ENCODE measurements around the gene CHAC1.

CHAC1 gene

GRCh38 chr15:40985541-40986330, 32.5 kb downstream of the CHAC1 start:
- no peak for DNase-seq (ENCODE audit: low spot score)

- no peak for DNase-seq (ENCODE audit: low spot score)
Measured at GRCh38 chr15:40986820-40987219, 33.5 kb downstream of the CHAC1 start.

- no peak for DNase-seq (ENCODE audit: low spot score)
Measured at GRCh38 chr15:40988156-40988555, 34.9 kb downstream of the CHAC1 start.

GRCh38 chr15:40990080-40990479, 36.8 kb downstream of the CHAC1 start:
- no peak for DNase-seq (ENCODE audit: low spot score)

- DNase-seq (ENCODE audit: low spot score), result no peak
Measured at GRCh38 chr15:40990789-40991188, 37.5 kb downstream of the CHAC1 start.

GRCh38 chr15:40991355-40991754, 38.1 kb downstream of the CHAC1 start:
- DNase-seq (ENCODE audit: low spot score), result no peak

- DNase-seq (ENCODE audit: low spot score), result no peak
Measured at GRCh38 chr15:40992241-40992741, 39.0 kb downstream of the CHAC1 start.

GRCh38 chr15:40992825-40993224, 39.6 kb downstream of the CHAC1 start:
- no peak for DNase-seq (ENCODE audit: low spot score)

- no peak for DNase-seq (ENCODE audit: low spot score)
Measured at GRCh38 chr15:40995656-40996055, 42.4 kb downstream of the CHAC1 start.

- DNase-seq (ENCODE audit: low spot score), result no peak
Measured at GRCh38 chr15:40999190-40999589, 45.9 kb downstream of the CHAC1 start.

- DNase-seq (ENCODE audit: low spot score), result no peak
Measured at GRCh38 chr15:41001524-41002214, 48.4 kb downstream of the CHAC1 start.

GRCh38 chr15:41004490-41004889, 51.2 kb downstream of the CHAC1 start:
- no peak for DNase-seq (ENCODE audit: low spot score)

Small RNA genes within 50 kb of the gene (small RNA-seq; reads per million reads assigned to genes)
- gene ISCA1P4, result 0 reads per million in 2 experiments
